Mesothelial cell of epicardium (in vitro differentiated cells): ENCODE data around the gene RNF212. TPM values are rescaled to one million over a fixed set of nuclear protein-coding genes. Genes with fewer than 3 reads are reported as not detected.

Experiments
- DNase-seq, 2 experiments: peaks; one replicate each; pipeline ENCODE4 v3.0.0; 2021; ENCODE audit warnings: low spot score in 2 of 2; ENCODE audit not compliant: unreplicated experiment in 2 of 2
- H3K27ac Mint-ChIP-seq: 2 replicates; pipeline ENCODE4 v1.8.0; 2021; ENCODE audit warnings: mixed read lengths
- H3K27me3 Mint-ChIP-seq: 2 replicates; pipeline ENCODE4 v1.8.0; 2021; ENCODE audit warnings: low read depth, mixed read lengths
- H3K36me3 Mint-ChIP-seq: 2 replicates; pipeline ENCODE4 v1.8.0; 2021; ENCODE audit warnings: mixed read lengths
- H3K4me1 Mint-ChIP-seq: 2 replicates; pipeline ENCODE4 v1.8.0; 2021; ENCODE audit warnings: mixed read lengths
- H3K4me3 Mint-ChIP-seq: 2 replicates; pipeline ENCODE4 v1.8.0; 2021; ENCODE audit warnings: mild to moderate bottlenecking, moderate library complexity, mixed read lengths
- H3K9me3 Mint-ChIP-seq: 2 replicates; pipeline ENCODE4 v1.8.0; 2021; ENCODE audit warnings: mixed read lengths
- CTCF ChIP-seq: fragments of 200-600 bp; sonication (generic); IDR thresholded peaks from one replicate; pipeline ENCODE4 v1.5.0; 2021; ENCODE audit warnings: antibody characterized with exemption; ENCODE audit not compliant: unreplicated experiment
- total RNA-seq: library from RNA; stranded (reverse); gene quantifications from 3 replicates; pipeline ENCODE4 v1.2.1, GENCODE V29; 2021

Gene RNF212
- total RNA-seq, 1 donor from 2014 or later: 10.9 TPM

- H3K27me3 Mint-ChIP-seq: no peaks in the 10 kb centered on the region
- no peak overlapping the region for H3K27ac Mint-ChIP-seq
- H3K4me1 Mint-ChIP-seq: no peaks in the 10 kb centered on the region
- no peak for TF ChIP-seq CTCF
- no peaks in the 10 kb centered on the region for H3K9me3 Mint-ChIP-seq
- peaks cover 7% of the 10 kb centered on the region for H3K36me3 Mint-ChIP-seq
- no peak for DNase-seq
- no peak overlapping the region for H3K4me3 Mint-ChIP-seq
Measured at GRCh38 chr4:1028574-1029220, 84.7 kb downstream of the RNF212 start.

GRCh38 chr4:1027915-1028238, 85.5 kb downstream of the RNF212 start:
- H3K4me1 Mint-ChIP-seq: no peaks in the 10 kb centered on the region
- no peak overlapping the region for H3K27ac Mint-ChIP-seq
- H3K4me3 Mint-ChIP-seq: no peak overlapping the region
- no peaks in the 10 kb centered on the region for H3K27me3 Mint-ChIP-seq
- TF ChIP-seq CTCF: no peak
- no peaks in the 10 kb centered on the region for H3K9me3 Mint-ChIP-seq
- H3K36me3 Mint-ChIP-seq: peaks cover 7% of the 10 kb centered on the region
- DNase-seq: no peak

- H3K4me1 Mint-ChIP-seq: no peaks in the 10 kb centered on the region
- TF ChIP-seq CTCF: no peak
- no peaks in the 10 kb centered on the region for H3K27me3 Mint-ChIP-seq
- no peak overlapping the region for H3K4me3 Mint-ChIP-seq
- H3K27ac Mint-ChIP-seq: no peak overlapping the region
- no peaks in the 10 kb centered on the region for H3K9me3 Mint-ChIP-seq
- DNase-seq: no peak
- H3K36me3 Mint-ChIP-seq: peaks cover 7% of the 10 kb centered on the region
Measured at GRCh38 chr4:1027219-1027914, 86.0 kb downstream of the RNF212 start.

- Mint-ChIP-seq H3K4me1 (no peaks in the 10 kb centered on the region), H3K27ac (no peak overlapping the region), H3K4me3 (no peak overlapping the region), H3K9me3 (no peaks in the 10 kb centered on the region), H3K27me3 (no peaks in the 10 kb centered on the region), H3K36me3 (peaks cover 7% of the 10 kb centered on the region)
- DNase-seq: no peak
- no peak for TF ChIP-seq CTCF
Measured at GRCh38 chr4:1026115-1026514, 87.2 kb downstream of the RNF212 start.

- Mint-ChIP-seq H3K27ac (no peak overlapping the region), H3K9me3 (no peaks in the 10 kb centered on the region)
Measured at GRCh38 chr4:1024882-1025545, 88.3 kb downstream of the RNF212 start.

More at GRCh38 chr4:1024882-1025545, 88.3 kb downstream of the RNF212 start:
- no peaks in the 10 kb centered on the region for H3K27me3 Mint-ChIP-seq
- peaks cover 7% of the 10 kb centered on the region for H3K36me3 Mint-ChIP-seq
- TF ChIP-seq CTCF: no peak
- H3K4me1 Mint-ChIP-seq: peaks cover under 1% of the 10 kb centered on the region
- no peak for DNase-seq
- no peak overlapping the region for H3K4me3 Mint-ChIP-seq
